Measurements from ENCODE around the gene MPG. TPM values are rescaled to one million over a fixed set of nuclear protein-coding genes. Genes with fewer than 3 reads are reported as not detected.

The MPG gene
- total and polyA plus RNA-seq, 4 donors = 25.4 to 84.1 (median 37.5) TPM

DNA sequence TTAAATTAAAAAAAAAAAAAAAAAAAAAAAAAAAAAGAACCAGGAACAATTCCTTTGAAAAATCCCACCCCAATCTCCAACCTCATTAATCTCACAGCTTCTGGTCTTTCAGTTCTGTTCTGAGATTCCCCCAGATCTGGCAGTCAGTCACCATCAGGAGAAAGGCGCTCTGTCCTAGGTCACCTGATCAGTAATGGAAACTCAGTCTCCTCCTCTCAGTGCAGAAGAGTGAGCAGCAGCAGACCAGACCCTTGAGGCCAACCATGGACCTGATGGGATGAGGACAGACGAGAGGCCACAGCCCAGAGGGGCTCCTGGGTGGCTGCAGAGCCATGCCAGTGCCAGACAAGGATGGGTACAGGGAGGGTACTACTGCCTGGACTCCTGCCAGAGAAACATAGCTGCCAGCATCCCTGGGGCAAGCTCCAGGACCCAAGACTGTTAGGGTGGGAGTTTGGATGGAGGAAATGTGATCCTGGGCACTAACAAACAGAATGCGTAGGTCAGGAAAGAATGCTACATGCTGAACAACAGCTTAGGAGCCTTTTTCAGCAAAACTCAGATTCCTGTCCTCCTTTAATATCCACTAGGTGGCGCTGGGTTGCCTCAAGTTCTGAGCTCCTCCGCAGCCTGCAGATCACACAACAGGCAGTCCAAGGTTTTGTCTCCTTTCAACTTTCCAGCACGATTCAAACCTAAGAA, 28.7 kb downstream of the MPG start:
- Histone ChIP-seq H3K9me3 (ENCODE audit: control insufficient read depth in 4 of 4, low read length in 3 of 4) (no peaks in the 10 kb centered on the region), H3K27me3 (ENCODE audit: control insufficient read depth in 4 of 4, insufficient read depth in 4 of 4, low read length in 3 of 4) (no peaks in the 10 kb centered on the region), H3K4me1 (ENCODE audit: control insufficient read depth in 4 of 4, insufficient read depth in 4 of 4, low read length in 3 of 4) (peaks cover 8 to 19% (median 14%) of the 10 kb centered on the region in 4 donors), H3K27ac (ENCODE audit: low read depth in 1 of 2, low read length in 2 of 2) (no peak overlapping the region), H3K4me3 (ENCODE audit: low read depth in 1 of 3, low read length in 3 of 3) (no peak overlapping the region), H3K36me3 (ENCODE audit: control insufficient read depth in 4 of 4, insufficient read depth in 3 of 4, low read depth in 1 of 4, low read length in 3 of 4) (peaks cover 2 to 12% (median 6%) of the 10 kb centered on the region in 4 donors), H3K9ac (ENCODE audit: low read depth in 1 of 2, low read length in 2 of 2) (no peak overlapping the region)
- WGBS = 35% methylated on average over 6 of the region's 6 CpGs
- peak; percentile 66 for DNase-seq (ENCODE audit: low spot score)
- TF ChIP-seq RAD21 (IDR thresholded peaks at IDR 0.05) (peak; percentile 81 to 90), FOXA1 (IDR thresholded peaks at IDR 0.05) (no peak)
- TF ChIP-seq, protein P1, sequence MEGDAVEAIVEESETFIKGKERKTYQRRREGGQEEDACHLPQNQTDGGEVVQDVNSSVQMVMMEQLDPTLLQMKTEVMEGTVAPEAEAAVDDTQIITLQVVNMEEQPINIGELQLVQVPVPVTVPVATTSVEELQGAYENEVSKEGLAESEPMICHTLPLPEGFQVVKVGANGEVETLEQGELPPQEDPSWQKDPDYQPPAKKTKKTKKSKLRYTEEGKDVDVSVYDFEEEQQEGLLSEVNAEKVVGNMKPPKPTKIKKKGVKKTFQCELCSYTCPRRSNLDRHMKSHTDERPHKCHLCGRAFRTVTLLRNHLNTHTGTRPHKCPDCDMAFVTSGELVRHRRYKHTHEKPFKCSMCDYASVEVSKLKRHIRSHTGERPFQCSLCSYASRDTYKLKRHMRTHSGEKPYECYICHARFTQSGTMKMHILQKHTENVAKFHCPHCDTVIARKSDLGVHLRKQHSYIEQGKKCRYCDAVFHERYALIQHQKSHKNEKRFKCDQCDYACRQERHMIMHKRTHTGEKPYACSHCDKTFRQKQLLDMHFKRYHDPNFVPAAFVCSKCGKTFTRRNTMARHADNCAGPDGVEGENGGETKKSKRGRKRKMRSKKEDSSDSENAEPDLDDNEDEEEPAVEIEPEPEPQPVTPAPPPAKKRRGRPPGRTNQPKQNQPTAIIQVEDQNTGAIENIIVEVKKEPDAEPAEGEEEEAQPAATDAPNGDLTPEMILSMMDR (IDR thresholded peaks at IDR 0.05; ENCODE audit: low read depth, low read length, missing input control) = peak; percentile 86

DNA sequence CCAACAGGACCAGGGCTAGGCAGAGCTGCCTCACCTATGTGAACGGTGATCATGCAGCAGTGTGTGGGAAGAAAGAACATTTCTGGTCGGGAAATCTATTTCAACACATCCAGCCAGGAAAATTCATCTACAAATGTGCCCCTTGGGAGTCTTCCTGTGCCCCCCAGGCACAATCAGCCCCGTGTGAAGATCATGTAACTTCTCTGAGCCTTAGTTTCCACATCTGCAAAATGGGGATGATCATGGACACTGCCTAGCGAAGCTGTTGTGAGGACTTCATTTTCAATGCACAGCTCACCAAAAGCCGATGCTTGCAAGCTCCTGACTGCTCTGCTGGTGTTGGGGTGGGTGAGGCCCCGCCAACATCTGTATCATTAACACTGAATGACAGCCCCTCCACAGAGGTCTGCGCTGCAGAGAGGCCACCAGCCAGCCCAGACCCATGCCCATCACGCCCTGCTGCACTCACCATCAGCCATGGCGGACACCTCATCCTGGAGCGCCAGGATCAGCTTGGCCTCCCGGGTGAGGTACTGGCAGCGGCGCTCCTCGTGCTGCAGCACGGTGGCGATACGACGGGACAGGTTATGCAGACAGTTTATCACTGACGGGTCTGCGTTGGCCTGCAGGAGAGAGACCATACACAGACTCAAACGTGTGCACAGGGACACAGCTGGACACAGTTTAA, 34.3 kb downstream of the MPG start:
- no peaks in the 10 kb centered on the region for H3K27me3 ChIP-seq (ENCODE audit: control insufficient read depth in 4 of 4, insufficient read depth in 4 of 4, low read length in 3 of 4)
- H3K27ac ChIP-seq (ENCODE audit: low read depth in 1 of 2, low read length in 2 of 2) = no peak overlapping the region
- H3K4me1 ChIP-seq (ENCODE audit: control insufficient read depth in 4 of 4, insufficient read depth in 4 of 4, low read length in 3 of 4) = no peaks in the 10 kb centered on the region
- H3K9ac ChIP-seq (ENCODE audit: low read depth in 1 of 2, low read length in 2 of 2) = no peak overlapping the region
- no peak for DNase-seq (ENCODE audit: low spot score)
- no peak overlapping the region for H3K4me3 ChIP-seq (ENCODE audit: low read depth in 1 of 3, low read length in 3 of 3)
- peaks cover 3 to 27% (median 9%) of the 10 kb centered on the region in 4 donors for H3K36me3 ChIP-seq (ENCODE audit: control insufficient read depth in 4 of 4, insufficient read depth in 3 of 4, low read depth in 1 of 4, low read length in 3 of 4)
- H3K9me3 ChIP-seq (ENCODE audit: control insufficient read depth in 4 of 4, low read length in 3 of 4) = no peaks in the 10 kb centered on the region
- TF ChIP-seq NR2F2 (IDR thresholded peaks at IDR 0.05) (no peak), HNF4A (conservative IDR thresholded peaks at IDR 0.05) (no peak), RAD21 (IDR thresholded peaks at IDR 0.05) (no peak), FOXA2 (IDR thresholded peaks at IDR 0.05) (no peak), TAF1 (conservative IDR thresholded peaks at IDR 0.05) (no peak), SP1 (IDR thresholded peaks at IDR 0.05) (no peak), EGR1 (IDR thresholded peaks at IDR 0.05; ENCODE audit: low read depth in 2 of 2) (no peak)
- WGBS = 96% methylated on average over 21 of the region's 21 CpGs

- H3K27ac ChIP-seq (ENCODE audit: low read depth in 1 of 2, low read length in 2 of 2) = no peak overlapping the region
- WGBS = 95% methylated on average over 2 of the region's 2 CpGs
- no peaks in the 10 kb centered on the region for H3K4me1 ChIP-seq (ENCODE audit: control insufficient read depth in 4 of 4, insufficient read depth in 4 of 4, low read length in 3 of 4)
- no peak overlapping the region for H3K9ac ChIP-seq (ENCODE audit: low read depth in 1 of 2, low read length in 2 of 2)
- H3K36me3 ChIP-seq (ENCODE audit: control insufficient read depth in 4 of 4, insufficient read depth in 3 of 4, low read depth in 1 of 4, low read length in 3 of 4) = peaks cover 3 to 24% (median 6%) of the 10 kb centered on the region in 4 donors
- H3K27me3 ChIP-seq (ENCODE audit: control insufficient read depth in 4 of 4, insufficient read depth in 4 of 4, low read length in 3 of 4) = no peaks in the 10 kb centered on the region
- H3K9me3 ChIP-seq (ENCODE audit: control insufficient read depth in 4 of 4, low read length in 3 of 4) = no peaks in the 10 kb centered on the region
- no peak for DNase-seq (ENCODE audit: low spot score)
- H3K4me3 ChIP-seq (ENCODE audit: low read depth in 1 of 3, low read length in 3 of 3) = no peak overlapping the region
- TF ChIP-seq FOXA2 (IDR thresholded peaks at IDR 0.05) (no peak), RAD21 (IDR thresholded peaks at IDR 0.05) (no peak), ATF3 (IDR thresholded peaks at IDR 0.05) (no peak), REST (IDR thresholded peaks at IDR 0.05) (no peak), HNF4A (conservative IDR thresholded peaks at IDR 0.05) (no peak), FOXA1 (IDR thresholded peaks at IDR 0.05) (no peak), HNF4G (IDR thresholded peaks at IDR 0.05) (no peak), TAF1 (conservative IDR thresholded peaks at IDR 0.05) (no peak), GABPA (IDR thresholded peaks at IDR 0.05 in 1 of 2, conservative IDR thresholded peaks at IDR 0.05 in 1 of 2) (no peak), JUND (IDR thresholded peaks at IDR 0.05) (no peak)
- TF ChIP-seq, protein P1 (IDR thresholded peaks at IDR 0.05; ENCODE audit: low read depth, low read length, missing input control) = no peak
- TF ChIP-seq, protein P2, sequence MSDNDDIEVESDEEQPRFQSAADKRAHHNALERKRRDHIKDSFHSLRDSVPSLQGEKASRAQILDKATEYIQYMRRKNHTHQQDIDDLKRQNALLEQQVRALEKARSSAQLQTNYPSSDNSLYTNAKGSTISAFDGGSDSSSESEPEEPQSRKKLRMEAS (IDR thresholded peaks at IDR 0.05) = no peak
Measured at GRCh38 chr16:114327-114726, 36.3 kb downstream of the MPG start.

All from liver (tissue), 9 donors.